HCT116 (cell line): Measurements from ENCODE around the gene MARS1. TPM values are rescaled to one million over a fixed set of nuclear protein-coding genes. Genes with fewer than 3 reads are reported as not detected.

Experiments used
- ATAC-seq: fragments of 200-7000 bp; cut with Tn5 transposase; 2 replicates; pipeline ENCODE4 v1.9.1; 2020; ENCODE audit warnings: mild to moderate bottlenecking, moderate library complexity
- BruUV-seq: library from RNA; stranded (reverse); fragments of 400-500 nt; replicated peaks from 2 replicates; lab custom pipeline; 2021; lab: Mats Ljungman, UMichigan
- CTCF ChIA-PET: fragments of 300-600 bp; sonication (Branson Sonifier 250); formaldehyde crosslinking; loops from one replicate; lab custom pipeline; 2021; ENCODE audit warnings: antibody characterized with exemption; lab: Charles Lee
- POLR2A ChIA-PET: fragments of 300-600, 350-600 bp; sonication (Branson Sonifier 250); formaldehyde crosslinking; loops from one replicate; lab custom pipeline; 2021; ENCODE audit warnings: antibody characterized with exemption; lab: Charles Lee
- RAD21 ChIA-PET, 2 experiments: fragments of 300-600 bp; sonication (Branson Sonifier 250); formaldehyde crosslinking; loops; one replicate each; lab custom pipeline; 2023; ENCODE audit warnings: low total read pairs in 2 of 2; ENCODE audit not compliant: uncharacterized antibody in 2 of 2, unreplicated experiment in 2 of 2, low non-redundant PET in 1 of 2; lab: Charles Lee
- DNase-seq: peaks from one replicate; pipeline ENCODE4 v3.0.0-alpha.2; 2010; ENCODE audit warnings: low read depth, low spot score
- H2AFZ ChIP-seq: fragments of 200-600 bp; shearing (Covaris generic), sonication (generic); 2 replicates; pipeline ENCODE4 v1.6.1; 2017; ENCODE audit warnings: low read depth, mixed run types, mixed read lengths, antibody characterized with exemption, low read length; ENCODE audit not compliant: poor library complexity, severe bottlenecking
- H3K27ac ChIP-seq: 2 replicates; pipeline ENCODE4 v1.5.1; 2012; ENCODE audit warnings: low read depth, low read length
- H3K27me3 ChIP-seq: fragments of 200-600 bp; sonication (generic); 2 replicates; pipeline ENCODE4 v1.6.1; 2016; ENCODE audit warnings: mixed run types, low read length, mixed read lengths; ENCODE audit not compliant: insufficient read depth
- H3K36me3 ChIP-seq, 2 experiments: fragments of 200-500 bp in 1 of 2; fragments of 200-600 bp in 1 of 2; sonication (Bioruptor generic) in 1 of 2; sonication (generic) in 1 of 2; 2 replicates each; pipeline versions ENCODE4 v1.5.1 to v1.6.1; 2014 to 2016; ENCODE audit warnings: low read length in 2 of 2, inconsistent platforms in 1 of 2, mixed read lengths in 1 of 2, mixed run types in 1 of 2; ENCODE audit not compliant: insufficient read depth in 2 of 2, control insufficient read depth in 1 of 2
- H3K4me1 ChIP-seq, 2 experiments: fragments of 200-600 bp in 1 of 2; sonication (generic) in 1 of 2; 2 replicates each; pipeline versions ENCODE4 v1.5.1 to v1.6.1; 2012 to 2017; ENCODE audit warnings: low read length in 2 of 2, inconsistent platforms in 1 of 2, mild to moderate bottlenecking in 1 of 2, mixed read lengths in 1 of 2, mixed run types in 1 of 2, moderate library complexity in 1 of 2; ENCODE audit not compliant: insufficient read depth in 2 of 2, control insufficient read depth in 1 of 2
- H3K4me2 ChIP-seq: fragments of 200-600 bp; sonication (generic); 2 replicates; pipeline ENCODE4 v1.6.1; 2017; ENCODE audit warnings: mixed run types, low read length, mixed read lengths
- H3K4me3 ChIP-seq, 2 experiments: fragments of 200-600 bp in 1 of 2; sonication (generic) in 1 of 2; replicated peaks in 1 of 2; 2 replicates each; pipeline ENCODE4 v1.5.1; 2011 to 2016; ENCODE audit warnings: low read length in 2 of 2, control low read depth in 1 of 2, low read depth in 1 of 2, mild to moderate bottlenecking in 1 of 2, mixed read lengths in 1 of 2, mixed run types in 1 of 2
- H3K79me2 ChIP-seq: fragments of 200-600 bp; sonication (generic); 2 replicates; pipeline ENCODE4 v1.6.1; 2017; ENCODE audit warnings: mild to moderate bottlenecking, mixed run types, low read length, moderate library complexity, mixed read lengths; ENCODE audit not compliant: insufficient read depth
- H3K9ac ChIP-seq: fragments of 200-600 bp; sonication (generic); 2 replicates; pipeline ENCODE4 v1.6.1; 2016; ENCODE audit warnings: low read length, mixed read lengths
- H3K9me2 ChIP-seq: fragments of 200-600 bp; sonication (generic), shearing (Covaris generic); 2 replicates; pipeline ENCODE4 v1.6.1; 2017; ENCODE audit warnings: mixed run types, mild to moderate bottlenecking, moderate library complexity; ENCODE audit not compliant: insufficient read depth
- H3K9me3 ChIP-seq, 2 experiments: fragments of 200-500 bp in 1 of 2; fragments of 200-600 bp in 1 of 2; sonication (Bioruptor generic) in 1 of 2; sonication (generic) in 1 of 2; 2 replicates each; pipeline ENCODE4 v1.6.1; 2014 to 2017; ENCODE audit warnings: low read length in 2 of 2, mixed read lengths in 2 of 2, inconsistent platforms in 1 of 2, low read depth in 1 of 2, mild to moderate bottlenecking in 1 of 2, mixed run types in 1 of 2, moderate library complexity in 1 of 2; ENCODE audit not compliant: control insufficient read depth in 1 of 2, insufficient read depth in 1 of 2
- H4K20me1 ChIP-seq: fragments of 200-600 bp; sonication (generic), shearing (Covaris generic); 2 replicates; pipeline ENCODE4 v1.6.1; 2017; ENCODE audit warnings: mixed run types, mild to moderate bottlenecking, moderate library complexity; ENCODE audit not compliant: insufficient read depth
- CBX3 ChIP-seq: IDR thresholded peaks from 2 replicates; pipeline ENCODE4 v1.6.1; 2012; ENCODE audit warnings: low read depth
- CEBPB ChIP-seq: IDR thresholded peaks from 2 replicates; pipeline ENCODE4 v1.6.1; 2012; ENCODE audit warnings: low read depth
- EZH2 ChIP-seq: fragments of 200-600 bp; sonication (generic); IDR thresholded peaks from 2 replicates; pipeline ENCODE4 v1.6.1; 2017; ENCODE audit warnings: antibody characterized with exemption, mixed run types
- EZH2phosphoT487 ChIP-seq: fragments of 200-600 bp; IDR thresholded peaks from 2 replicates; pipeline ENCODE4 v1.6.1; 2018; ENCODE audit warnings: antibody characterized with exemption, borderline replicate concordance
- POLR2AphosphoS5 ChIP-seq: IDR thresholded peaks from 2 replicates; pipeline ENCODE4 v1.6.1; 2011; ENCODE audit warnings: mild to moderate bottlenecking, low read depth, low read length, moderate library complexity
- SRF ChIP-seq: IDR thresholded peaks from 2 replicates; pipeline ENCODE4 v1.6.1; 2012; ENCODE audit warnings: low read depth
- TCF7L2 ChIP-seq: IDR thresholded peaks from 2 replicates; pipeline ENCODE4 v1.7.0; 2011; ENCODE audit warnings: borderline replicate concordance, inconsistent platforms; ENCODE audit not compliant: insufficient read depth, insufficient read length; ENCODE audit errors: extremely low read depth
- YY1 ChIP-seq: IDR thresholded peaks from 2 replicates; pipeline ENCODE4 v1.6.1; 2011; ENCODE audit warnings: low read length, low read depth, moderate library complexity, mild to moderate bottlenecking; ENCODE audit not compliant: insufficient replicate concordance; ENCODE audit errors: extremely low read depth
- ZFX ChIP-seq: fragments of 450-650 bp; IDR thresholded peaks from 2 replicates; pipeline ENCODE4 v1.6.1; 2017
- intact Hi-C: fragments of 100-400 bp; cut with micrococcal nuclease; formaldehyde crosslinking; loops from 2 replicates; pipeline ENCODE4 v1.10.0; 2022
- total RNA-seq: library from RNA; stranded (reverse); gene quantifications from one replicate; pipeline ENCODE4 v1.2.1, GENCODE V29; 2021; ENCODE audit not compliant: unreplicated experiment
- TF ChIP-seq, protein P1 (sequence below), 3 experiments: fragments of 200-600 bp in 1 of 3; sonication (generic) in 1 of 3; IDR thresholded peaks in 2 of 3; conservative IDR thresholded peaks in 1 of 3; 2 replicates each; pipeline ENCODE4 v1.5.1; 2012 to 2017; ENCODE audit warnings: low read depth in 2 of 3, low read length in 2 of 3, antibody characterized with exemption in 1 of 3, borderline replicate concordance in 1 of 3, control low read depth in 1 of 3, mild to moderate bottlenecking in 1 of 3, mixed read lengths in 1 of 3, mixed run types in 1 of 3, moderate library complexity in 1 of 3; ENCODE audit not compliant: insufficient read depth in 1 of 3
- TF ChIP-seq, protein P2 (sequence below): IDR thresholded peaks from 2 replicates; pipeline ENCODE4 v1.6.1; 2011; ENCODE audit warnings: mild to moderate bottlenecking, low read length, moderate library complexity; ENCODE audit not compliant: insufficient replicate concordance; ENCODE audit errors: extremely low read depth
- TF ChIP-seq, protein P3 (sequence below): IDR thresholded peaks from 2 replicates; pipeline ENCODE4 v1.6.1; 2012

MARS1 gene
- total RNA-seq, 1 experiment from 2014 or later = 344 TPM

DNA sequence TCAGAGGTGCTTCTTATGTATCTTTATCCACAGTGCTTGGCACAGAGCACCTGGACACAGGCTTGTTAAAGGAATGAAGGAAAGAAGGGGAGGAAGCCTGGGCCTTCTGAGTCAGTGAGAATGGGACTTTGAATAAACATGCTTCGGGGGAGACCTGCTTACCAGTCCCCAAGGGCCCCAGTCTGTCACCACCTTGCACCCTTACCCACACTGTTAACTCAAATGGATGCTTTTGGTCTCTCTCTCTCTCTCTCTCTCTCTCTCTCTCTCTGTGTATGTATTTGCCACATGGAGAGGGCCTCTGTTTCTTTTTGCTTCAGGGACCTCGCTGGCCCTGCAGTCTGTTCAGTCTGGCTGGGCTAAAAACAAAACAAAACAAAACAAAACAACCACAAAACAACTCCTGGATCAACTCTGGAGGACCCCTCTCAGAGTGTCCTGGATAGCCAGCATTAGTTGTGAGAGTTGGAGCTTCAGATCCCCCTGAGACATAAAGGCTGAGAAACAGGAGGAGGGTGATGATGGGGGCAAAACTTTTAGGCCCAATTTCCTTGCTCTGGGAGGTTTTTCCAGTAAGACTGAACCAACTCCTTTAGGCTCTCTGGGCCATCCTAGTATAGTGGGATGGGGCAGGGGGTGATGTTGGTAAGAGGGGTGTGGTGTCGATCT is 63.9 kb downstream of the MARS1 start:
- TF ChIP-seq, protein P1, sequence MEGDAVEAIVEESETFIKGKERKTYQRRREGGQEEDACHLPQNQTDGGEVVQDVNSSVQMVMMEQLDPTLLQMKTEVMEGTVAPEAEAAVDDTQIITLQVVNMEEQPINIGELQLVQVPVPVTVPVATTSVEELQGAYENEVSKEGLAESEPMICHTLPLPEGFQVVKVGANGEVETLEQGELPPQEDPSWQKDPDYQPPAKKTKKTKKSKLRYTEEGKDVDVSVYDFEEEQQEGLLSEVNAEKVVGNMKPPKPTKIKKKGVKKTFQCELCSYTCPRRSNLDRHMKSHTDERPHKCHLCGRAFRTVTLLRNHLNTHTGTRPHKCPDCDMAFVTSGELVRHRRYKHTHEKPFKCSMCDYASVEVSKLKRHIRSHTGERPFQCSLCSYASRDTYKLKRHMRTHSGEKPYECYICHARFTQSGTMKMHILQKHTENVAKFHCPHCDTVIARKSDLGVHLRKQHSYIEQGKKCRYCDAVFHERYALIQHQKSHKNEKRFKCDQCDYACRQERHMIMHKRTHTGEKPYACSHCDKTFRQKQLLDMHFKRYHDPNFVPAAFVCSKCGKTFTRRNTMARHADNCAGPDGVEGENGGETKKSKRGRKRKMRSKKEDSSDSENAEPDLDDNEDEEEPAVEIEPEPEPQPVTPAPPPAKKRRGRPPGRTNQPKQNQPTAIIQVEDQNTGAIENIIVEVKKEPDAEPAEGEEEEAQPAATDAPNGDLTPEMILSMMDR (IDR thresholded peaks at IDR 0.05 in 2 of 3, conservative IDR thresholded peaks at IDR 0.05 in 1 of 3; ENCODE audit: borderline replicate concordance in 1 of 3, insufficient read depth in 1 of 3, low read depth in 2 of 3, low read length in 2 of 3) = no peak
- H3K36me3 ChIP-seq = no peaks in the 10 kb centered on the region
- no peaks in the 10 kb centered on the region for H3K9me2 ChIP-seq
- no peak for ATAC-seq
- ChIA-PET CTCF (no interaction called here), POLR2A (no interaction called here), RAD21 (no interaction called here)
- H4K20me1 ChIP-seq = no peaks in the 10 kb centered on the region
- H3K9me3 ChIP-seq = no peaks in the 10 kb centered on the region
- no peak overlapping the region for H3K27ac ChIP-seq
- no peak overlapping the region for H3K4me3 ChIP-seq
- H3K79me2 ChIP-seq = peaks cover 2% of the 10 kb centered on the region; the same call in 1 of the 2 replicates
- intact Hi-C loops = no loop called here
- H3K27me3 ChIP-seq = no peaks in the 10 kb centered on the region
- H3K9ac ChIP-seq = no peak overlapping the region
- no peak overlapping the region for H3K4me2 ChIP-seq
- H2AFZ ChIP-seq = no peak overlapping the region
- peaks cover 3 to 34% of the 10 kb centered on the region in 2 experiments; a peak in 3 of 4 replicates for H3K4me1 ChIP-seq
- BruUV-seq = no TSS peak
- DNase-seq = no peak

DNA sequence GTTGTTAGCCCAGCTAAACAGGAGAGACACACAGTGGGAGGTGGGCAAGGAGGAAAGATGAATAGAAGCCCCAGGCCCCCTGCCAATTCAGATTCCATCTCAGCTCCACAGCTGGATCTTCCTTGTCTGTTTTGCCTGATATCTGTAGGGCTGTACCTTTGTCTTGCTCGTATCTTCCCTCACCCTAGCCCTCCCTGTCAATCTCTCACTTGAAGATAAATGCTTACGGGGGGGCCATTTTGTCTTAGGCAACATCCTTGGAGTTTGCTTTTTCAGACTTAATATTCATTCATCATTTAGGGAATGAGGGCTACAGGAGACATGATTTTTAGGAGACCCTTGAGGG is 64.4 kb downstream of the MARS1 start:
- POLR2A ChIA-PET = no interaction called here
- no peaks in the 10 kb centered on the region for H3K79me2 ChIP-seq
- no peaks in the 10 kb centered on the region for H3K27me3 ChIP-seq
- H3K4me2 ChIP-seq = no peak overlapping the region; the same call in 1 of the 2 replicates
- no peaks in the 10 kb centered on the region for H3K36me3 ChIP-seq
- RAD21 ChIA-PET = no interaction called here
- intact Hi-C loops = no loop called here
- no peak overlapping the region for H2AFZ ChIP-seq
- no peaks in the 10 kb centered on the region for H4K20me1 ChIP-seq
- H3K9me2 ChIP-seq = no peaks in the 10 kb centered on the region
- H3K4me3 ChIP-seq = no peak overlapping the region
- no peak overlapping the region for H3K27ac ChIP-seq
- DNase-seq (no peak), ATAC-seq (no peak)
- no peak overlapping the region for H3K9ac ChIP-seq
- H3K4me1 ChIP-seq = peaks cover 3 to 34% of the 10 kb centered on the region in 2 experiments; a peak in 3 of 4 replicates
- CTCF ChIA-PET = no interaction called here
- no TSS peak for BruUV-seq
- H3K9me3 ChIP-seq = no peaks in the 10 kb centered on the region
- TF ChIP-seq SRF = no peak
- TF ChIP-seq ZFX = no peak
- no peak for TF ChIP-seq YY1
- TF ChIP-seq, protein P2, sequence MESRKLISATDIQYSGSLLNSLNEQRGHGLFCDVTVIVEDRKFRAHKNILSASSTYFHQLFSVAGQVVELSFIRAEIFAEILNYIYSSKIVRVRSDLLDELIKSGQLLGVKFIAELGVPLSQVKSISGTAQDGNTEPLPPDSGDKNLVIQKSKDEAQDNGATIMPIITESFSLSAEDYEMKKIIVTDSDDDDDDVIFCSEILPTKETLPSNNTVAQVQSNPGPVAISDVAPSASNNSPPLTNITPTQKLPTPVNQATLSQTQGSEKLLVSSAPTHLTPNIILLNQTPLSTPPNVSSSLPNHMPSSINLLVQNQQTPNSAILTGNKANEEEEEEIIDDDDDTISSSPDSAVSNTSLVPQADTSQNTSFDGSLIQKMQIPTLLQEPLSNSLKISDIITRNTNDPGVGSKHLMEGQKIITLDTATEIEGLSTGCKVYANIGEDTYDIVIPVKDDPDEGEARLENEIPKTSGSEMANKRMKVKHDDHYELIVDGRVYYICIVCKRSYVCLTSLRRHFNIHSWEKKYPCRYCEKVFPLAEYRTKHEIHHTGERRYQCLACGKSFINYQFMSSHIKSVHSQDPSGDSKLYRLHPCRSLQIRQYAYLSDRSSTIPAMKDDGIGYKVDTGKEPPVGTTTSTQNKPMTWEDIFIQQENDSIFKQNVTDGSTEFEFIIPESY = no peak
- TF ChIP-seq TCF7L2 = no peak
- TF ChIP-seq CEBPB = no peak
- no peak for TF ChIP-seq POLR2AphosphoS5
- TF ChIP-seq, protein P3, sequence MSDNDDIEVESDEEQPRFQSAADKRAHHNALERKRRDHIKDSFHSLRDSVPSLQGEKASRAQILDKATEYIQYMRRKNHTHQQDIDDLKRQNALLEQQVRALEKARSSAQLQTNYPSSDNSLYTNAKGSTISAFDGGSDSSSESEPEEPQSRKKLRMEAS = no peak
- no peak for TF ChIP-seq CBX3
- TF ChIP-seq EZH2phosphoT487 = no peak
- TF ChIP-seq EZH2 = no peak
